ENCODE results near the gene FCSK. TPM values are rescaled to one million over a fixed set of nuclear protein-coding genes. Genes with fewer than 3 reads are reported as not detected.
"Not testable (repeated sequence)": the region's sequence is repeated elsewhere in the genome, so short reads cannot be mapped to it uniquely, and the experiment has no call there.

The FCSK gene
- total RNA-seq, 1 donor from 2014 or later = 12.0 TPM

DNA sequence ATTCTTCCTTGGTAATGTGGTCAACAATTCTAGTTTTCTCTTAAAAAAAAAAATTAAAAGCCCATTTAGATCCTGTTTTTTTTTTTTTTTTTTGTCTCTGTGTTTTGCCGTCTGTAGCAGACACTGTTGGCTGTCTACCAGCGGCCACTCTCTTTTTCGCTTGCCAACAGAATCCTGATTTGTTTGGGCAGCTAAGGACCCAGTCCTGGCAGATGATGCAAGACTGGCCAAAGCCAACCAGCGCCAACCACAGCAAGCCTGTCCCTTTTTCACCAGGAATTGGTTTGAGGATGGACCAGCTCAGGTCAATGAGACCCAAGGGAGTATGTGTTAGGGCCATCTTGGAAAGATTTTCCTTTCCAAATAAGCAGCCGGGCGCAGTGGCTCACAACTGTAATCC lies 43.7 kb upstream of the FCSK start:
- FAIRE-seq (no peak), DNase-seq (ENCODE audit: low read depth) (peak; percentile 16)
- Mint-ChIP-seq H3K9me3 (ENCODE audit: unreplicated experiment) (no peaks in the 10 kb centered on the region), H3K4me3 (ENCODE audit: unreplicated experiment) (no peak overlapping the region), H3K36me3 (ENCODE audit: low read depth, unreplicated experiment) (peaks cover 7% of the 10 kb centered on the region), H3K4me1 (ENCODE audit: low read depth, unreplicated experiment) (peaks cover 10% of the 10 kb centered on the region), H3K27me3 (ENCODE audit: low read depth, unreplicated experiment) (no peaks in the 10 kb centered on the region), H3K27ac (ENCODE audit: unreplicated experiment) (no peak overlapping the region)
- H2AFZ ChIP-seq (ENCODE audit: low read depth, low read length) = no peak overlapping the region
- H3K4me2 ChIP-seq (ENCODE audit: low read length) = no peak overlapping the region
- H3K27me3 ChIP-seq (ENCODE audit: insufficient read depth, low read length) = no peaks in the 10 kb centered on the region
- peaks cover 62% of the 10 kb centered on the region for H4K20me1 ChIP-seq (ENCODE audit: insufficient read depth, low read length)
- no peak for TF ChIP-seq EZH2 (IDR thresholded peaks at IDR 0.05; ENCODE audit: insufficient read depth, low read length)
- TF ChIP-seq, protein P1, sequence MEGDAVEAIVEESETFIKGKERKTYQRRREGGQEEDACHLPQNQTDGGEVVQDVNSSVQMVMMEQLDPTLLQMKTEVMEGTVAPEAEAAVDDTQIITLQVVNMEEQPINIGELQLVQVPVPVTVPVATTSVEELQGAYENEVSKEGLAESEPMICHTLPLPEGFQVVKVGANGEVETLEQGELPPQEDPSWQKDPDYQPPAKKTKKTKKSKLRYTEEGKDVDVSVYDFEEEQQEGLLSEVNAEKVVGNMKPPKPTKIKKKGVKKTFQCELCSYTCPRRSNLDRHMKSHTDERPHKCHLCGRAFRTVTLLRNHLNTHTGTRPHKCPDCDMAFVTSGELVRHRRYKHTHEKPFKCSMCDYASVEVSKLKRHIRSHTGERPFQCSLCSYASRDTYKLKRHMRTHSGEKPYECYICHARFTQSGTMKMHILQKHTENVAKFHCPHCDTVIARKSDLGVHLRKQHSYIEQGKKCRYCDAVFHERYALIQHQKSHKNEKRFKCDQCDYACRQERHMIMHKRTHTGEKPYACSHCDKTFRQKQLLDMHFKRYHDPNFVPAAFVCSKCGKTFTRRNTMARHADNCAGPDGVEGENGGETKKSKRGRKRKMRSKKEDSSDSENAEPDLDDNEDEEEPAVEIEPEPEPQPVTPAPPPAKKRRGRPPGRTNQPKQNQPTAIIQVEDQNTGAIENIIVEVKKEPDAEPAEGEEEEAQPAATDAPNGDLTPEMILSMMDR (IDR thresholded peaks at IDR 0.05; ENCODE audit: insufficient read depth, low read depth, low read length) = no peak
- no peak overlapping the region for H3K27ac ChIP-seq (ENCODE audit: low read depth, low read length)
- peaks cover 9% of the 10 kb centered on the region for H3K4me1 ChIP-seq (ENCODE audit: insufficient read depth, low read length)
- peaks cover 61% of the 10 kb centered on the region for H3K79me2 ChIP-seq (ENCODE audit: insufficient read depth, low read length)
- H3K9ac ChIP-seq (ENCODE audit: low read length) = no peak overlapping the region
- H3K4me3 ChIP-seq (ENCODE audit: insufficient read depth, low read depth, low read length) = no peak overlapping the region
- no peaks in the 10 kb centered on the region for H3K9me3 ChIP-seq (ENCODE audit: insufficient read depth, low read depth, low read length)
- H3K36me3 ChIP-seq (ENCODE audit: insufficient read depth, low read length) = peaks cover 2% of the 10 kb centered on the region

DNA sequence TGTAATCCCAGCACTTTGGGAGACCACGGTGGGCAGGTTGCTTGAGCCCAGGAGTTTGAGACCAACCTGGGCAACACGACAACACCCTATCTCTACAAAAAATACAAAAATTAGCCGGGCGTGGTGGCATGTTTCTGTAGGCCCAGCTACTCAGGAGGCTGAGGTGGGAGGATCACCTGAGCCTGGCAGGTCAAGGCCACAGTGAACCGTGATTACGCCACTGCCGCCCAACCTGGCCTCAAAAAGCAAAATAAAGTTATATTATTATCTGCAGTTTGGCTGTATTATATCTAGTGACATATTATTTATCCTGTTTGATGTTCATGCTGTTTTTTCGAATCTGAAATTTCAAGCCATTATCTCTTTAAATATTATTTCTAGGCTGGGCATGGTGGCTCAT lies 42.0 kb upstream of the FCSK start:
- Histone ChIP-seq H4K20me1 (ENCODE audit: insufficient read depth, low read length) (peaks cover 71% of the 10 kb centered on the region), H3K4me3 (ENCODE audit: insufficient read depth, low read depth, low read length) (no peak overlapping the region), H3K27ac (ENCODE audit: low read depth, low read length) (no peak overlapping the region), H2AFZ (ENCODE audit: low read depth, low read length) (no peak overlapping the region), H3K9ac (ENCODE audit: low read length) (no peak overlapping the region), H3K79me2 (ENCODE audit: insufficient read depth, low read length) (peaks cover 63% of the 10 kb centered on the region), H3K9me3 (ENCODE audit: insufficient read depth, low read depth, low read length) (no peaks in the 10 kb centered on the region), H3K36me3 (ENCODE audit: insufficient read depth, low read length) (peaks cover 2% of the 10 kb centered on the region), H3K4me1 (ENCODE audit: insufficient read depth, low read length) (peaks cover 8% of the 10 kb centered on the region), H3K27me3 (ENCODE audit: insufficient read depth, low read length) (no peaks in the 10 kb centered on the region), H3K4me2 (ENCODE audit: low read length) (no peak overlapping the region)
- H3K36me3 Mint-ChIP-seq (ENCODE audit: low read depth, unreplicated experiment) = peaks cover 7% of the 10 kb centered on the region
- TF ChIP-seq EZH2 (IDR thresholded peaks at IDR 0.05; ENCODE audit: insufficient read depth, low read length) = no peak
- TF ChIP-seq, protein P1 (IDR thresholded peaks at IDR 0.05; ENCODE audit: insufficient read depth, low read depth, low read length) = no peak
- no peak overlapping the region for H3K4me3 Mint-ChIP-seq (ENCODE audit: unreplicated experiment)
- FAIRE-seq (no peak), DNase-seq (ENCODE audit: low read depth) (no peak)
- H3K9me3 Mint-ChIP-seq (ENCODE audit: unreplicated experiment) = no peaks in the 10 kb centered on the region
- H3K27me3 Mint-ChIP-seq (ENCODE audit: low read depth, unreplicated experiment) = no peaks in the 10 kb centered on the region
- H3K4me1 Mint-ChIP-seq (ENCODE audit: low read depth, unreplicated experiment) = peaks cover 19% of the 10 kb centered on the region
- no peak overlapping the region for H3K27ac Mint-ChIP-seq (ENCODE audit: unreplicated experiment)

DNA sequence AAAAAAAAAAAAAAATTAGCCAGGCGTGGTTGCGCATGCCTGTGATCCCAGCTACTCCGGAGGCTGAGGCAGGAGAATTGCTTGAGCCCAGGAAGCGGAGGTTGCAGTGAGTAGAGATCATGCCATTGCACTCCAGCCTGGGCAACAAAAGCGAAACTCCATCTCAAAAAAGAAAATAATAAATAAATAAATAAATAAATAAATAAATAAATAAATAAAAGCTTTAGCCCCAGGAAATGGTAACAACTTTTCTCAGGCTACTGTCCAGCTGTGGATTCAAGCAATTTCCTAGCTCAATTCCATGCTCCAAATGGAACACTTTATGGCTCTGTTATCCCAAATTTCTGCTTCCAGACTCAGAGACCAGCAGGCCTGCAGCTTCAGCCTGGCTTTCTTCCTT lies 40.8 kb upstream of the FCSK start:
- not testable (repeated sequence) for H3K27me3 ChIP-seq (ENCODE audit: insufficient read depth, low read length); H3K4me2 ChIP-seq (ENCODE audit: low read length); H3K27ac ChIP-seq (ENCODE audit: low read depth, low read length); FAIRE-seq; H3K9me3 ChIP-seq (ENCODE audit: insufficient read depth, low read depth, low read length); H3K4me3 Mint-ChIP-seq (ENCODE audit: unreplicated experiment); H3K27me3 Mint-ChIP-seq (ENCODE audit: low read depth, unreplicated experiment); H3K27ac Mint-ChIP-seq (ENCODE audit: unreplicated experiment); H3K9ac ChIP-seq (ENCODE audit: low read length); H3K4me1 ChIP-seq (ENCODE audit: insufficient read depth, low read length); H2AFZ ChIP-seq (ENCODE audit: low read depth, low read length); H3K9me3 Mint-ChIP-seq (ENCODE audit: unreplicated experiment); DNase-seq (ENCODE audit: low read depth); H3K36me3 ChIP-seq (ENCODE audit: insufficient read depth, low read length); H3K36me3 Mint-ChIP-seq (ENCODE audit: low read depth, unreplicated experiment); H3K4me3 ChIP-seq (ENCODE audit: insufficient read depth, low read depth, low read length)
- peaks cover 62% of the 10 kb centered on the region for H3K79me2 ChIP-seq (ENCODE audit: insufficient read depth, low read length)
- H4K20me1 ChIP-seq (ENCODE audit: insufficient read depth, low read length) = peaks cover 71% of the 10 kb centered on the region
- peaks cover 20% of the 10 kb centered on the region for H3K4me1 Mint-ChIP-seq (ENCODE audit: low read depth, unreplicated experiment)
